B cell (primary cell): Measurements from ENCODE around the gene PDZD4. TPM values are rescaled to one million over a fixed set of nuclear protein-coding genes. Genes with fewer than 3 reads are reported as not detected.

Experiments
- ATAC-seq: fragments of 200-7000 bp; cut with Tn5 transposase; one replicate; pipeline ENCODE4 v1.10.0; 2021; ENCODE audit warnings: low read depth, mild to moderate bottlenecking, moderate number of reproducible peaks, moderate library complexity
- CTCF ChIA-PET: fragments of 350-600 bp; sonication (Branson Sonifier 250); formaldehyde crosslinking; loops from one replicate; lab custom pipeline; 2021; ENCODE audit warnings: antibody characterized with exemption, inconsistent platforms; lab: Charles Lee
- POLR2A ChIA-PET: fragments of 350-600 bp; sonication (Branson Sonifier 250); formaldehyde crosslinking; loops from one replicate; lab custom pipeline; 2021; ENCODE audit warnings: antibody characterized with exemption; lab: Charles Lee
- DNase-seq: peaks from one replicate; pipeline ENCODE4 v3.0.0; 2013
- H2AFZ ChIP-seq: 2 replicates; pipeline ENCODE4 v1.6.1; 2012; ENCODE audit warnings: mild to moderate bottlenecking, low read depth, low read length; ENCODE audit not compliant: insufficient read depth, poor library complexity, severe bottlenecking
- H3K27ac ChIP-seq, 2 donors: 1 replicate in 1 of 2; 2 replicates in 1 of 2; pipeline ENCODE4 v1.5.1; 2012 to 2013; ENCODE audit warnings: low read length in 2 of 2, mild to moderate bottlenecking in 2 of 2, moderate library complexity in 1 of 2
- H3K27me3 ChIP-seq, 4 experiments: fragments of 200-600 bp in 1 of 4; sonication (generic) in 1 of 4; replicated peaks in 1 of 4; 1 replicate in 2 of 4; 2 replicates in 2 of 4; pipeline versions ENCODE4 v1.6.1 to v1.7.0; 2013 to 2016; ENCODE audit warnings: low read length in 3 of 4, mild to moderate bottlenecking in 2 of 4, mixed read lengths in 1 of 4, moderate library complexity in 1 of 4; ENCODE audit not compliant: insufficient read depth in 4 of 4, control insufficient read depth in 3 of 4; ENCODE audit errors: control extremely low read depth in 1 of 4
- H3K36me3 ChIP-seq, 2 experiments: replicated peaks in 1 of 2; 1 replicate in 1 of 2; 2 replicates in 1 of 2; pipeline versions ENCODE4 v1.6.1 to v1.7.1; 2013; ENCODE audit warnings: low read length in 1 of 2; ENCODE audit not compliant: insufficient read depth in 2 of 2, control insufficient read depth in 1 of 2; ENCODE audit errors: control extremely low read depth in 1 of 2, extremely low read depth in 1 of 2
- H3K4me1 ChIP-seq, 2 donors: fragments of 200-600 bp in 1 of 2; sonication (generic) in 1 of 2; 1 replicate in 1 of 2; 2 replicates in 1 of 2; pipeline versions ENCODE4 v1.5.1 to v1.6.1; 2013 to 2017; ENCODE audit warnings: low read length in 2 of 2; ENCODE audit not compliant: control insufficient read depth in 2 of 2, insufficient read depth in 2 of 2
- H3K4me2 ChIP-seq: replicated peaks from 2 replicates; pipeline ENCODE3; 2012; ENCODE audit warnings: mild to moderate bottlenecking, low read depth, low read length; ENCODE audit not compliant: poor library complexity, severe bottlenecking
- H3K4me3 ChIP-seq, 5 experiments: fragments of 200-600 bp in 1 of 5; sonication (generic) in 1 of 5; 1 replicate in 3 of 5; 2 replicates in 2 of 5; pipeline versions ENCODE4 v1.5.1 to v1.7.0; 2011 to 2016; ENCODE audit warnings: low read length in 4 of 5, mild to moderate bottlenecking in 4 of 5, low read depth in 2 of 5, control low read depth in 1 of 5, moderate library complexity in 1 of 5; ENCODE audit not compliant: insufficient read depth in 1 of 5; ENCODE audit errors: control extremely low read depth in 1 of 5, extremely low read depth in 1 of 5
- H3K79me2 ChIP-seq: fragments of 200-600 bp; sonication (generic); one replicate; pipeline ENCODE4 v1.6.0; 2016; ENCODE audit warnings: low read length; ENCODE audit not compliant: control insufficient read depth, insufficient read depth
- H3K9ac ChIP-seq: fragments of 200-600 bp; sonication (generic); 2 replicates; pipeline ENCODE4 v1.6.1; 2017; ENCODE audit warnings: mild to moderate bottlenecking, low read length, moderate library complexity
- H3K9me3 ChIP-seq, 3 donors: one replicate each; pipeline versions ENCODE4 v1.6.1 to v1.7.1; 2013; ENCODE audit warnings: low read length in 2 of 3; ENCODE audit not compliant: control insufficient read depth in 2 of 3, insufficient read depth in 1 of 3; ENCODE audit errors: control extremely low read depth in 1 of 3
- H4K20me1 ChIP-seq: 2 replicates; pipeline ENCODE4 v1.6.0; 2012; ENCODE audit warnings: mild to moderate bottlenecking, low read length; ENCODE audit not compliant: insufficient read depth, control insufficient read depth, poor library complexity, severe bottlenecking
- H3K27ac Mint-ChIP-seq: one replicate; pipeline ENCODE4 v1.8.0; 2021; ENCODE audit warnings: mixed read lengths
- H3K27me3 Mint-ChIP-seq: one replicate; pipeline ENCODE4 v1.8.0; 2021; ENCODE audit warnings: mixed read lengths
- H3K4me1 Mint-ChIP-seq: one replicate; pipeline ENCODE4 v1.8.0; 2021; ENCODE audit warnings: mixed read lengths
- H3K4me3 Mint-ChIP-seq: one replicate; pipeline ENCODE4 v1.8.0; 2021; ENCODE audit warnings: mixed read lengths
- H3K9me3 Mint-ChIP-seq: one replicate; pipeline ENCODE4 v1.8.0; 2022; ENCODE audit warnings: mixed read lengths; ENCODE audit not compliant: insufficient read depth
- CTCF ChIP-seq: fragments of 200-600 bp; IDR thresholded peaks from one replicate; pipeline ENCODE4 v1.8.0; 2022; ENCODE audit warnings: antibody characterized with exemption, mild to moderate bottlenecking
- EZH2 ChIP-seq: IDR thresholded peaks from 2 replicates; pipeline ENCODE4 v1.6.1; 2012; ENCODE audit warnings: borderline replicate concordance, low read depth, mild to moderate bottlenecking, moderate library complexity, low read length; ENCODE audit not compliant: insufficient read depth, poor library complexity, severe bottlenecking
- WGBS: methylation state at CpG from one replicate; pipeline ENCODE4 v1.1.5; 2013; ENCODE audit warnings: missing lambda C conversion rate; ENCODE audit not compliant: insufficient coverage; 5-methylcytosine and 5-hydroxymethylcytosine counted together
- intact Hi-C: fragments of 100-400 bp; cut with micrococcal nuclease; formaldehyde crosslinking; loops from one replicate; pipeline ENCODE4 v1.10.0; 2022
- polyA plus RNA-seq: library from polyadenylated mRNA; depleted of rRNA; stranded (reverse); fragments of >200 nt; gene quantifications from 2 replicates; pipeline ENCODE4 v1.2.3, GENCODE V29; 2012
- total RNA-seq, 2 donors: library from RNA; stranded (reverse); fragments of 120-200 nt in 1 of 2; gene quantifications; 1 replicate in 1 of 2; 2 replicates in 1 of 2; pipeline versions ENCODE4 v1.2.3 to v1.2.4, GENCODE V29; 2013 to 2022

The PDZD4 gene
- total and polyA plus RNA-seq, 2 donors (not counting 1 experiment from before 2014, with no cell fraction given), result 0.36 TPM; not detected in 1

GRCh38 chrX:153863251-153863991 is 33.1 kb upstream of the PDZD4 start:
- Histone ChIP-seq H3K4me3 (no peak overlapping the region), H3K79me2 (no peaks in the 10 kb centered on the region), H3K27me3 (no peaks in the 10 kb centered on the region), H2AFZ (no peak overlapping the region), H3K9ac (no peak overlapping the region), H4K20me1 (no peaks in the 10 kb centered on the region), H3K36me3 (no peaks in the 10 kb centered on the region), H3K9me3 (no peaks in the 10 kb centered on the region), H3K4me1 (no peaks in the 10 kb centered on the region), H3K27ac (no peak overlapping the region), H3K4me2 (no peak overlapping the region)
- Mint-ChIP-seq H3K4me1 (no peaks in the 10 kb centered on the region), H3K27me3 (no peaks in the 10 kb centered on the region), H3K27ac (no peak overlapping the region), H3K4me3 (no peak overlapping the region), H3K9me3 (no peaks in the 10 kb centered on the region)
- intact Hi-C loops, result no loop called here
- TF ChIP-seq EZH2, result no peak
- ATAC-seq (no peak), DNase-seq (no peak)
- ChIA-PET CTCF (no interaction called here), POLR2A (no interaction called here)
- WGBS, result 85% methylated on average over 16 of the region's 28 CpGs

- no peaks in the 10 kb centered on the region for H3K79me2 ChIP-seq
- Mint-ChIP-seq H3K27me3 (no peaks in the 10 kb centered on the region), H3K4me1 (no peaks in the 10 kb centered on the region), H3K27ac (no peak overlapping the region), H3K9me3 (no peaks in the 10 kb centered on the region), H3K4me3 (no peak overlapping the region)
- intact Hi-C loops, result no loop called here
- TF ChIP-seq EZH2 (no peak), CTCF (no peak)
- H3K4me3 ChIP-seq, result no peak overlapping the region
- H3K36me3 ChIP-seq, result no peaks in the 10 kb centered on the region
- no peak overlapping the region for H3K9ac ChIP-seq
- H3K4me1 ChIP-seq, result no peaks in the 10 kb centered on the region
- POLR2A ChIA-PET, result interaction anchor here (0.6 kb wide), 1 partner anchor 9 kb away, joined by 4 read pairs; no protein-coding TSS in a partner anchor
- CTCF ChIA-PET, result no interaction called here
- no peak overlapping the region for H2AFZ ChIP-seq
- no peaks in the 10 kb centered on the region for H4K20me1 ChIP-seq
- H3K4me2 ChIP-seq, result no peak overlapping the region
- no peaks in the 10 kb centered on the region for H3K9me3 ChIP-seq
- DNase-seq (no peak), ATAC-seq (no peak)
- WGBS, result 74% methylated on average over 14 of the region's 22 CpGs
- no peaks in the 10 kb centered on the region for H3K27me3 ChIP-seq
- H3K27ac ChIP-seq, result no peak overlapping the region
Observed at GRCh38 chrX:153862369-153863250, 32.3 kb upstream of the PDZD4 start.
